Thoracic aorta (tissue), 2 donors: ENCODE data around the gene TMCO6. TPM values are rescaled to one million over a fixed set of nuclear protein-coding genes. Genes with fewer than 3 reads are reported as not detected.
"Not testable (repeated sequence)": the region's sequence is repeated elsewhere in the genome, so short reads cannot be mapped to it uniquely, and the experiment has no call there.

Source experiments
- ATAC-seq: fragments of 150-250 bp; one replicate; pipeline ENCODE4 v1.8.0; 2017; ENCODE audit warnings: low read depth; ENCODE audit not compliant: insufficient number of reproducible peaks, low FRiP score
- DNase-seq: peaks from one replicate; pipeline ENCODE4 v3.0.0-alpha.2; 2020; ENCODE audit warnings: low spot score
- H3K27ac ChIP-seq, 2 donors: fragments of 200-600 bp; sonication (generic); 1 replicate in 1 of 2; 2 replicates in 1 of 2; pipeline ENCODE4 v1.5.1; 2016; ENCODE audit warnings: mild to moderate bottlenecking in 2 of 2, moderate library complexity in 2 of 2
- H3K27me3 ChIP-seq: fragments of 200-600 bp; sonication (generic); replicated peaks from 2 replicates; pipeline ENCODE4 v1.6.0; 2016; ENCODE audit warnings: mild to moderate bottlenecking; ENCODE audit not compliant: insufficient read depth
- H3K36me3 ChIP-seq: fragments of 200-600 bp; sonication (generic); one replicate; pipeline ENCODE4 v1.5.1; 2016
- H3K4me1 ChIP-seq, 2 donors: fragments of 200-600 bp; sonication (generic); 1 replicate in 1 of 2; 2 replicates in 1 of 2; pipeline versions ENCODE4 v1.5.1 to v1.6.0; 2016; ENCODE audit warnings: low read depth in 2 of 2, mild to moderate bottlenecking in 1 of 2; ENCODE audit not compliant: control insufficient read depth in 1 of 2
- H3K4me3 ChIP-seq: fragments of 200-600 bp; sonication (generic); 2 replicates; pipeline ENCODE4 v1.5.1; 2016; ENCODE audit warnings: mild to moderate bottlenecking
- H3K9me3 ChIP-seq: fragments of 200-600 bp; sonication (generic); 2 replicates; pipeline ENCODE4 v1.5.1; 2016
- total RNA-seq, 2 donors: library from RNA; depleted of rRNA; stranded (reverse); fragments of >200 nt; gene quantifications; one replicate each; pipeline versions ENCODE4 v1.1.0 to v1.2.3, GENCODE V29; 2016
- TF ChIP-seq, protein P1 (sequence below): fragments of 200-600 bp; sonication (generic); IDR thresholded peaks from one replicate; pipeline ENCODE4 v1.5.1; 2019; ENCODE audit warnings: antibody characterized with exemption

The TMCO6 gene
- total RNA-seq, 2 donors from 2014 or later, result 11.4 to 13.5 TPM

DNA sequence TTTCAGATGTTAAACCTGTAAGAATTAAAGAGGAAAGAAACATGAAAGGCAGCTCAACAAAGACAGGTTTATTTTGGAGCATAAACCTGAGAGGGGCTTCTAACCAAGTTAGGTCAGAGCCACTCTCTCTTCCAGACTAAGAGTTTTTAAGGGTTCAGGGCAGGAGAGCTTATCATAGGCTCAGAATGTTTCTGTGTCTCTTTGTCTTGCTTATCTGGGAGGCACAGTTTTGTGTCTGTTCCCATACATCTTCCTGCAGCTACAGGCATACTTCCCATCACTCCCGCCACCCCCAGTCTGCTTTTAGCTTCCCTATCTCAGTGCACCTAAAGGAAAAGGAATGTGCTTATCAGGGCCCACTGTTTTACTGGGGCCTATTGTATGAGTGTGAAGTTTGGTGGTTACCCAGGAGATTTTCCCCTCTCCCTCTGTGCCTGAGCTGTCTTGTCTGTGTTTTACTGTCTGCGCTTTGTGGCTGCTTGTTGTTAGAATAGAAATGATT is 28.2 kb upstream of the TMCO6 start:
- Histone ChIP-seq H3K4me1 (no peaks in the 10 kb centered on the region), H3K27ac (peak overlapping the region in 1 of 2 donors; percentile 34), H3K27me3 (no peaks in the 10 kb centered on the region), H3K36me3 (no peaks in the 10 kb centered on the region), H3K9me3 (no peaks in the 10 kb centered on the region), H3K4me3 (no peak overlapping the region)
- TF ChIP-seq, protein P1, sequence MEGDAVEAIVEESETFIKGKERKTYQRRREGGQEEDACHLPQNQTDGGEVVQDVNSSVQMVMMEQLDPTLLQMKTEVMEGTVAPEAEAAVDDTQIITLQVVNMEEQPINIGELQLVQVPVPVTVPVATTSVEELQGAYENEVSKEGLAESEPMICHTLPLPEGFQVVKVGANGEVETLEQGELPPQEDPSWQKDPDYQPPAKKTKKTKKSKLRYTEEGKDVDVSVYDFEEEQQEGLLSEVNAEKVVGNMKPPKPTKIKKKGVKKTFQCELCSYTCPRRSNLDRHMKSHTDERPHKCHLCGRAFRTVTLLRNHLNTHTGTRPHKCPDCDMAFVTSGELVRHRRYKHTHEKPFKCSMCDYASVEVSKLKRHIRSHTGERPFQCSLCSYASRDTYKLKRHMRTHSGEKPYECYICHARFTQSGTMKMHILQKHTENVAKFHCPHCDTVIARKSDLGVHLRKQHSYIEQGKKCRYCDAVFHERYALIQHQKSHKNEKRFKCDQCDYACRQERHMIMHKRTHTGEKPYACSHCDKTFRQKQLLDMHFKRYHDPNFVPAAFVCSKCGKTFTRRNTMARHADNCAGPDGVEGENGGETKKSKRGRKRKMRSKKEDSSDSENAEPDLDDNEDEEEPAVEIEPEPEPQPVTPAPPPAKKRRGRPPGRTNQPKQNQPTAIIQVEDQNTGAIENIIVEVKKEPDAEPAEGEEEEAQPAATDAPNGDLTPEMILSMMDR, result no peak
- ATAC-seq (no peak), DNase-seq (no peak)

DNA sequence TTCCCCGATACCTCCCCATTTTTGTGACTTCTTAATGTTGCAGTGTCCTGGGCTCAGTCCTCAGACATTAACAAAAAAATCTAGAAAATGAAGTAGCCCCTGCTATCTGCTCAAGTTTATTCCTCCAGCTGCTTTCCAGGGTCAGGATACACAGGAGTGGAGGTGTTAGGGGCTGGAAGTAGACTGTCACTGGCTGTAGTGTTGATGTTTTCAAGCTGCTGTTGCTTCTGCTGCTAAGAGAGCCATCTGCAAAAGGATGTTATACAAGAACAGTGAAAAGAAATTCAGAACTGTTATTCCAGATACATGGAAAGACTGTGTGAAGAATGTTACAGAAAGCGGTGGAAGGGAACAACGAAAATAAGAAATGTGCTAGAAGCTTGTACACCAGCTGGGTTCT is 16.9 kb upstream of the TMCO6 start:
- H3K9me3 ChIP-seq, result no peaks in the 10 kb centered on the region
- ATAC-seq (no peak), DNase-seq (no peak)
- H3K27me3 ChIP-seq, result no peaks in the 10 kb centered on the region
- no peak overlapping the region for H3K4me3 ChIP-seq
- no peak overlapping the region for H3K27ac ChIP-seq
- TF ChIP-seq, protein P1, result no peak
- no peaks in the 10 kb centered on the region for H3K4me1 ChIP-seq
- H3K36me3 ChIP-seq, result no peaks in the 10 kb centered on the region

- DNase-seq, H3K27me3 ChIP-seq, H3K36me3 ChIP-seq, H3K4me3 ChIP-seq, ATAC-seq, H3K9me3 ChIP-seq, H3K4me1 ChIP-seq, H3K27ac ChIP-seq: not testable (repeated sequence)
Measured at GRCh38 chr5:140623061-140623460, 16.2 kb upstream of the TMCO6 start.

- not testable (repeated sequence) for ATAC-seq, H3K4me3 ChIP-seq, H3K27ac ChIP-seq
Measured at GRCh38 chr5:140624886-140625285, 14.4 kb upstream of the TMCO6 start.

GRCh38 chr5:140627972-140628371 is 11.3 kb upstream of the TMCO6 start:
- TF ChIP-seq, protein P1, result no peak
- no peaks in the 10 kb centered on the region for H3K36me3 ChIP-seq
- H3K9me3 ChIP-seq, result no peaks in the 10 kb centered on the region
- H3K4me1 ChIP-seq, result peaks cover 0 to 7% of the 10 kb centered on the region in 2 donors
- no peak overlapping the region for H3K4me3 ChIP-seq
- ATAC-seq, result no peak
- no peak overlapping the region for H3K27ac ChIP-seq
- no peaks in the 10 kb centered on the region for H3K27me3 ChIP-seq
- DNase-seq, result no peak

More at GRCh38 chr5:140624886-140625285, 14.4 kb upstream of the TMCO6 start:
- not testable (repeated sequence) for H3K27me3 ChIP-seq, DNase-seq, H3K4me1 ChIP-seq, H3K9me3 ChIP-seq, H3K36me3 ChIP-seq

DNA sequence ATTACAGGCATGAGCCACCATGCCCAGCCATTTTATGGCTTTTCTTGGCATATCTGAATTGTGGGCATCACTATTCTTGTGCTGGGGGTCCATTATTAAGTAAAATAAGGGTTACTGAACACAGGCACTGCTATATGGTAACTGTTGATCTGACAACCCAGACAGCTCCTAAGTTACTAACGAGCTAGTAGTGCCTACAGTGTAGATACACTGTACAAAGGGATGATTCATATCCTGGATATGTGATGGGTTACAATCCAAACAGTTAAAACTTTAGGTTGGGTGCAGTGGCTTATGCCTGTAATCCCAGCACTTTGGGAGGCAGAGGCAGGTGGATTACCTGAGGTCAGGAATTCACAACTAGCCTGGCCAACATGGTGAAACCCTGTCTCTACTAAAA is 10.5 kb upstream of the TMCO6 start:
- Histone ChIP-seq H3K36me3 (no peaks in the 10 kb centered on the region), H3K4me1 (peaks cover 4 to 12% of the 10 kb centered on the region in 2 donors), H3K9me3 (no peaks in the 10 kb centered on the region), H3K27me3 (no peaks in the 10 kb centered on the region), H3K4me3 (no peak overlapping the region), H3K27ac (no peak overlapping the region)
- TF ChIP-seq, protein P1, result no peak
- ATAC-seq (no peak), DNase-seq (no peak)
